ENCODE data around the gene DPY30.

- TF ChIP-seq CTCF (IDR thresholded peaks at IDR 0.05) (no peak), EP300 (IDR thresholded peaks at IDR 0.05; ENCODE audit: low read depth) (no peak)
These were observed 26.7 kb downstream of the DPY30 start for GRCh38 chr2:32012872-32013271.
